ENCODE data around the gene BTBD18. TPM values are rescaled to one million over a fixed set of nuclear protein-coding genes. Genes with fewer than 3 reads are reported as not detected.

Gene BTBD18
- polyA plus RNA-seq, 3 donors = 0.10 TPM; not detected in 2

- Histone ChIP-seq H2AFZ (ENCODE audit: insufficient read depth, low read depth, low read length, poor library complexity, severe bottlenecking) (no peak overlapping the region), H3K9ac (ENCODE audit: insufficient read depth, low read length, poor library complexity, severe bottlenecking) (no peak overlapping the region), H3K4me2 (replicated peaks; ENCODE audit: extremely low read depth, low read length, poor library complexity, severe bottlenecking) (peak overlapping the region; percentile 86), H3K36me3 (replicated peaks in 1 of 2; ENCODE audit: control insufficient read depth in 1 of 2, insufficient read depth in 2 of 2, low read length in 2 of 2) (no peaks in the 10 kb centered on the region), H3K27me3 (ENCODE audit: control insufficient read depth in 2 of 2, insufficient read depth in 2 of 2, low read length in 2 of 2) (no peaks in the 10 kb centered on the region), H3K9me3 (replicated peaks in 1 of 2; ENCODE audit: control insufficient read depth in 1 of 2, insufficient read depth in 1 of 2, low read length in 2 of 2) (no peaks in the 10 kb centered on the region), H3K27ac (ENCODE audit: low read depth in 1 of 2, low read length in 2 of 2) (no peak overlapping the region), H4K20me1 (ENCODE audit: insufficient read depth, low read length) (peaks cover 48% of the 10 kb centered on the region), H3K79me2 (ENCODE audit: insufficient read depth, low read length) (peaks cover 67% of the 10 kb centered on the region), H3K4me3 (replicated peaks in 1 of 3; ENCODE audit: low read depth in 2 of 3, low read length in 3 of 3) (peak overlapping the region in 2 of 3 experiments; percentile 93 to 99), H3K4me1 (ENCODE audit: control insufficient read depth in 1 of 2, insufficient read depth in 2 of 2, low read length in 2 of 2) (peaks cover 23 to 27% of the 10 kb centered on the region in 2 donors)
- TF ChIP-seq CTCF (IDR thresholded peaks at IDR 0.05) = no peak
- Mint-ChIP-seq H3K36me3 (peaks cover 9 to 18% of the 10 kb centered on the region in 2 donors), H3K27me3 (ENCODE audit: low read depth in 3 of 3) (peaks cover 0 to 5% (median 0%) of the 10 kb centered on the region in 3 donors), H3K27ac (peak overlapping the region in 2 of 7 donors; percentile 3 to 58), H3K9me3 (peaks cover 0 to 2% (median 0%) of the 10 kb centered on the region in 7 donors), H3K4me1 (peaks cover 35% of the 10 kb centered on the region), H3K4me3 (peak overlapping the region; percentile 88 to 97)
- DNase-seq = no peak
- intact Hi-C loops (cut with micrococcal nuclease) = loop anchor here in 1 of 2 donors (5.0 kb wide), 1 partner anchor 33 kb away; no protein-coding TSS in a partner anchor
- WGBS (ENCODE audit: insufficient coverage) = no CpG with 5 or more reads among the region's 4 CpGs
Observed at GRCh38 chr11:57764021-57764420, 12.4 kb upstream of the BTBD18 start.

GRCh38 chr11:57763568-57763967 is 11.9 kb upstream of the BTBD18 start:
- H2AFZ ChIP-seq (ENCODE audit: insufficient read depth, low read depth, low read length, poor library complexity, severe bottlenecking) = peak overlapping the region; percentile 8
- intact Hi-C loops (cut with micrococcal nuclease) = loop anchor here in 1 of 2 donors (5.0 kb wide), 1 partner anchor 34 kb away; no protein-coding TSS in a partner anchor
- H3K36me3 ChIP-seq (replicated peaks in 1 of 2; ENCODE audit: control insufficient read depth in 1 of 2, insufficient read depth in 2 of 2, low read length in 2 of 2) = no peaks in the 10 kb centered on the region
- H3K4me3 Mint-ChIP-seq = peak overlapping the region; percentile 88 to 97
- no peak for DNase-seq
- peaks cover 0 to 2% (median 0%) of the 10 kb centered on the region in 7 donors for H3K9me3 Mint-ChIP-seq
- peaks cover 0 to 5% (median 0%) of the 10 kb centered on the region in 3 donors for H3K27me3 Mint-ChIP-seq (ENCODE audit: low read depth in 3 of 3)
- H3K4me3 ChIP-seq (replicated peaks in 1 of 3; ENCODE audit: low read depth in 2 of 3, low read length in 3 of 3) = peak overlapping the region; percentile 83 to 99 (median 93)
- peaks cover 9 to 18% of the 10 kb centered on the region in 2 donors for H3K36me3 Mint-ChIP-seq
- peaks cover 23 to 27% of the 10 kb centered on the region in 2 donors for H3K4me1 ChIP-seq (ENCODE audit: control insufficient read depth in 1 of 2, insufficient read depth in 2 of 2, low read length in 2 of 2)
- H4K20me1 ChIP-seq (ENCODE audit: insufficient read depth, low read length) = peaks cover 43% of the 10 kb centered on the region
- peak overlapping the region; percentile 86 for H3K4me2 ChIP-seq (replicated peaks; ENCODE audit: extremely low read depth, low read length, poor library complexity, severe bottlenecking)
- H3K79me2 ChIP-seq (ENCODE audit: insufficient read depth, low read length) = peaks cover 63% of the 10 kb centered on the region
- peak overlapping the region in 2 of 7 donors; percentile 7 to 20 for H3K27ac Mint-ChIP-seq
- no peak for TF ChIP-seq CTCF (IDR thresholded peaks at IDR 0.05)
- H3K27ac ChIP-seq (ENCODE audit: low read depth in 1 of 2, low read length in 2 of 2) = no peak overlapping the region
- H3K9ac ChIP-seq (ENCODE audit: insufficient read depth, low read length, poor library complexity, severe bottlenecking) = no peak overlapping the region
- H3K9me3 ChIP-seq (replicated peaks in 1 of 2; ENCODE audit: control insufficient read depth in 1 of 2, insufficient read depth in 1 of 2, low read length in 2 of 2) = no peaks in the 10 kb centered on the region
- H3K27me3 ChIP-seq (ENCODE audit: control insufficient read depth in 2 of 2, insufficient read depth in 2 of 2, low read length in 2 of 2) = no peaks in the 10 kb centered on the region
- peaks cover 35% of the 10 kb centered on the region for H3K4me1 Mint-ChIP-seq
- 20% methylated on average over 1 of the region's 1 CpG for WGBS (ENCODE audit: insufficient coverage)
